IMR-90 (cell line): ENCODE measurements around the gene MKX. TPM values are rescaled to one million over a fixed set of nuclear protein-coding genes. Genes with fewer than 3 reads are reported as not detected.

Experiments used
- ATAC-seq: fragments of 200-7000 bp; cut with Tn5 transposase; 2 replicates; pipeline ENCODE4 v1.9.1; 2020; ENCODE audit warnings: low read depth, mild to moderate bottlenecking, moderate library complexity
- BruUV-seq: library from RNA; stranded (reverse); fragments of 400-500 nt; replicated peaks from 2 replicates; lab custom pipeline; 2021; lab: Mats Ljungman, UMichigan
- CTCF ChIA-PET: fragments of 300-600 bp; formaldehyde crosslinking; extraction: SDS; loops from one replicate; lab custom pipeline; 2021; ENCODE audit warnings: antibody characterized with exemption; lab: Yijun Ruan, JAX
- POLR2A ChIA-PET: fragments of 300-600 bp; sonication (Branson Sonifier 250); formaldehyde crosslinking; loops from one replicate; lab custom pipeline; 2022; ENCODE audit warnings: antibody characterized with exemption; ENCODE audit not compliant: unreplicated experiment; lab: Charles Lee
- DNase-seq: peaks from one replicate; pipeline ENCODE4 v3.0.0; 2013
- H2AFZ ChIP-seq: replicated peaks from 2 replicates; pipeline ENCODE3; 2013; ENCODE audit warnings: low read length, mild to moderate bottlenecking; ENCODE audit not compliant: poor library complexity
- H2AK5ac ChIP-seq: 2 replicates; pipeline ENCODE4 v1.6.1; 2013; ENCODE audit warnings: low read depth, low read length, inconsistent platforms
- H2AK9ac ChIP-seq: replicated peaks from 2 replicates; pipeline ENCODE3; 2013; ENCODE audit warnings: mild to moderate bottlenecking, low read depth, low read length, moderate library complexity; ENCODE audit not compliant: poor library complexity
- H2BK120ac ChIP-seq: 2 replicates; pipeline ENCODE4 v1.6.1; 2013; ENCODE audit warnings: low read depth, low read length, inconsistent platforms
- H2BK15ac ChIP-seq: 3 replicates; pipeline ENCODE4 v1.6.1; 2013; ENCODE audit warnings: low read depth, low read length, inconsistent platforms
- H2BK20ac ChIP-seq: 2 replicates; pipeline ENCODE4 v1.6.1; 2013; ENCODE audit warnings: low read depth, mild to moderate bottlenecking, inconsistent platforms, low read length, moderate library complexity
- H2BK5ac ChIP-seq: 2 replicates; pipeline ENCODE4 v1.6.1; 2013; ENCODE audit warnings: mild to moderate bottlenecking, low read depth, low read length, inconsistent platforms; ENCODE audit not compliant: poor library complexity, severe bottlenecking
- H3K14ac ChIP-seq: replicated peaks from 2 replicates; pipeline ENCODE4 v1.6.1; 2013; ENCODE audit warnings: low read depth, low read length, inconsistent platforms
- H3K18ac ChIP-seq: 2 replicates; pipeline ENCODE4 v1.6.1; 2013; ENCODE audit warnings: low read depth, low read length, control low read depth
- H3K23ac ChIP-seq: 2 replicates; pipeline ENCODE4 v1.6.1; 2013; ENCODE audit warnings: low read depth, low read length, inconsistent platforms
- H3K27ac ChIP-seq: 2 replicates; pipeline ENCODE4 v1.5.1; 2013; ENCODE audit warnings: mild to moderate bottlenecking, control low read depth, low read length; ENCODE audit not compliant: insufficient read depth
- H3K27me3 ChIP-seq: 2 replicates; pipeline ENCODE4 v1.6.1; 2013; ENCODE audit warnings: low read length; ENCODE audit not compliant: control insufficient read depth, insufficient read depth
- H3K36me3 ChIP-seq: 2 replicates; pipeline ENCODE4 v1.6.1; 2013; ENCODE audit warnings: low read length, mixed read lengths; ENCODE audit not compliant: control insufficient read depth, insufficient read depth
- H3K4ac ChIP-seq: 2 replicates; pipeline ENCODE4 v1.6.1; 2013; ENCODE audit warnings: low read depth, low read length, inconsistent platforms
- H3K4me1 ChIP-seq: 2 replicates; pipeline ENCODE4 v1.6.1; 2013; ENCODE audit warnings: low read length, mixed read lengths; ENCODE audit not compliant: control insufficient read depth, insufficient read depth
- H3K4me2 ChIP-seq: 2 replicates; pipeline ENCODE4 v1.6.1; 2013; ENCODE audit warnings: low read depth, mild to moderate bottlenecking, control low read depth, low read length, moderate library complexity
- H3K4me3 ChIP-seq: 2 replicates; pipeline ENCODE4 v1.5.1; 2013; ENCODE audit warnings: low read depth, mild to moderate bottlenecking, control low read depth, low read length, moderate library complexity; ENCODE audit not compliant: insufficient read depth
- H3K56ac ChIP-seq: 2 replicates; pipeline ENCODE4 v1.6.1; 2013; ENCODE audit warnings: low read length, inconsistent platforms; ENCODE audit not compliant: insufficient read depth; ENCODE audit errors: extremely low read depth
- H3K79me1 ChIP-seq, 2 experiments: 2 replicates each; pipeline ENCODE4 v1.6.1; 2013; ENCODE audit warnings: low read length in 2 of 2, inconsistent platforms in 1 of 2, low read depth in 1 of 2
- H3K9ac ChIP-seq: 2 replicates; pipeline ENCODE4 v1.6.1; 2013; ENCODE audit warnings: low read depth, low read length, control low read depth
- H3K9me1 ChIP-seq: 2 replicates; pipeline ENCODE4 v1.6.1; 2013; ENCODE audit warnings: low read length, inconsistent platforms; ENCODE audit not compliant: insufficient read depth
- H3K9me3 ChIP-seq: 2 replicates; pipeline ENCODE4 v1.6.1; 2013; ENCODE audit warnings: low read length; ENCODE audit not compliant: control insufficient read depth, insufficient read depth
- H4K20me1 ChIP-seq: 2 replicates; pipeline ENCODE4 v1.6.1; 2013; ENCODE audit warnings: low read length, inconsistent platforms; ENCODE audit not compliant: insufficient read depth
- H4K5ac ChIP-seq: 2 replicates; pipeline ENCODE4 v1.6.1; 2013; ENCODE audit warnings: mild to moderate bottlenecking, low read depth, low read length, control low read depth
- H4K8ac ChIP-seq, 2 experiments: 2 replicates each; pipeline ENCODE4 v1.6.1; 2013; ENCODE audit warnings: low read depth in 2 of 2, low read length in 2 of 2, control low read depth in 1 of 2, inconsistent platforms in 1 of 2
- H4K91ac ChIP-seq: 2 replicates; pipeline ENCODE4 v1.6.1; 2013; ENCODE audit warnings: low read depth, low read length, inconsistent platforms; ENCODE audit not compliant: insufficient read depth
- CEBPB ChIP-seq: IDR thresholded peaks from 2 replicates; pipeline ENCODE4 v1.6.1; 2012; ENCODE audit warnings: low read depth, low read length, improper control_type of control experiment
- CHD1 ChIP-seq: IDR thresholded peaks from 2 replicates; pipeline ENCODE4 v1.6.1; 2012; ENCODE audit warnings: low read depth, low read length, improper control_type of control experiment
- CTCF ChIP-seq: conservative IDR thresholded peaks from 2 replicates; pipeline ENCODE4 v1.5.1; 2012; ENCODE audit warnings: mild to moderate bottlenecking, low read depth, low read length, improper control_type of control experiment
- ELK1 ChIP-seq: fragments of 150-350 bp; IDR thresholded peaks from 2 replicates; pipeline ENCODE4 v1.6.1; 2016; ENCODE audit warnings: low read depth, mild to moderate bottlenecking, low read length, moderate library complexity, borderline replicate concordance
- FOS ChIP-seq: fragments of 150-350 bp; IDR thresholded peaks from 2 replicates; pipeline ENCODE4 v1.6.1; 2016; ENCODE audit warnings: low read depth, low read length
- POLR2A ChIP-seq: IDR thresholded peaks from 2 replicates; pipeline ENCODE4 v1.6.1; 2012; ENCODE audit warnings: mild to moderate bottlenecking, low read depth, low read length
- RAD21 ChIP-seq: IDR thresholded peaks from 2 replicates; pipeline ENCODE4 v1.6.1; 2012; ENCODE audit warnings: low read length, improper control_type of control experiment
- RCOR1 ChIP-seq: IDR thresholded peaks from 2 replicates; pipeline ENCODE4 v1.6.1; 2012; ENCODE audit warnings: mild to moderate bottlenecking, low read length, improper control_type of control experiment; ENCODE audit not compliant: insufficient replicate concordance
- SMC3 ChIP-seq: fragments of 150-350 bp; IDR thresholded peaks from 2 replicates; pipeline ENCODE4 v1.6.1; 2016; ENCODE audit warnings: low read depth, mild to moderate bottlenecking, antibody characterized with exemption, low read length, moderate library complexity
- WGBS, 2 experiments: methylation state at CpG; one replicate each; pipeline versions ENCODE4 v1.1.5 to v1.1.7; 2013; ENCODE audit warnings: missing lambda C conversion rate in 2 of 2; ENCODE audit not compliant: insufficient read length in 1 of 2; ENCODE audit errors: extremely low coverage in 2 of 2; 5-methylcytosine and 5-hydroxymethylcytosine counted together
- dilution Hi-C: fragments of 300-500 bp; cut with HindIII; formaldehyde crosslinking; loops from one replicate; pipeline ENCODE4 v1.14.3; 2018; ENCODE audit warnings: low sequenced_read_pairs; ENCODE audit not compliant: unreplicated experiment
- in situ Hi-C: fragments of 300-500 bp; cut with MboI; formaldehyde crosslinking; loops from 3 replicates; pipeline ENCODE4 v1.14.3; 2019; ENCODE audit warnings: low sequenced_read_pairs, inconsistent platforms, mixed read lengths
- intact Hi-C: fragments of 100-400 bp; cut with micrococcal nuclease; formaldehyde crosslinking; loops from 2 replicates; pipeline ENCODE4 v1.10.0; 2022
- polyA plus RNA-seq, 3 experiments: library from polyadenylated mRNA; depleted of rRNA; stranded (reverse); fragments of >200 nt; gene quantifications; 2 replicates each; pipeline ENCODE4 v1.2.3, GENCODE V29; 2012; ENCODE audit warnings: low replicate concordance in 1 of 3
- total RNA-seq: library from RNA; depleted of rRNA; stranded (reverse); fragments of >200 nt; gene quantifications from 2 replicates; pipeline ENCODE4 v1.2.3, GENCODE V29; 2012

MKX gene
- total and polyA plus RNA-seq, 2 of the 4 experiments (the other 2 are of a cell fraction): 0.10 to 0.36 TPM

- no peak for TF ChIP-seq FOS
- peak; percentile 89 for TF ChIP-seq CTCF
- no peak for TF ChIP-seq RCOR1
- peak; percentile 61 for TF ChIP-seq POLR2A
- peak; percentile 78 for TF ChIP-seq SMC3
- peak; percentile 83 for TF ChIP-seq CEBPB
- TF ChIP-seq RAD21: peak; percentile 83
- no peak for TF ChIP-seq CHD1
- TF ChIP-seq ELK1: no peak
Measured at GRCh38 chr10:27742195-27743011, 3.2 kb downstream of the MKX start.

More at GRCh38 chr10:27742195-27743011, 3.2 kb downstream of the MKX start:
- H3K27me3 ChIP-seq: peaks cover 46% of the 10 kb centered on the region
- peak overlapping the region; percentile 38 for H3K9ac ChIP-seq
- H3K56ac ChIP-seq: no peak overlapping the region; the same call in 1 of the 2 replicates
- in situ Hi-C loops (loop anchor here (25.0 kb wide), 2 partner anchors 445 to 645 kb away; no protein-coding TSS in a partner anchor), intact Hi-C loops (loop anchor here (1.0 to 2.0 kb wide), 5 partner anchors 184 to 640 kb away; no protein-coding TSS in a partner anchor), dilution Hi-C loops (no loop called here)
- WGBS, 2 experiments: 0% methylated on average over 31 of the region's 75 CpGs; no CpG with 5 or more reads in 1 of the 2 experiments
- H3K14ac ChIP-seq: no peak overlapping the region; the same call in 1 of the 2 replicates
- no peak overlapping the region; the same call in 1 of the 2 replicates for H3K18ac ChIP-seq
- ChIA-PET CTCF (interaction anchor here (0.6 to 1.8 kb wide), 7 partner anchors 17 to 505 kb away, joined by 3 to 9 read pairs (median 4); no protein-coding TSS in a partner anchor), POLR2A (no interaction called here)
- peak overlapping the region; percentile 48 to 90; a peak in 2 of 4 replicates for H4K8ac ChIP-seq
- peak overlapping the region; percentile 33 for H3K4me3 ChIP-seq
- H4K20me1 ChIP-seq: no peaks in the 10 kb centered on the region; the same call in 1 of the 2 replicates
- peak overlapping the region; percentile 11 for H2AK9ac ChIP-seq
- H3K27ac ChIP-seq: peak overlapping the region; percentile 38
- H2BK20ac ChIP-seq: no peak overlapping the region
- peak overlapping the region; percentile 86; the same call in 1 of the 3 replicates for H2BK15ac ChIP-seq
- peak; percentile 85 for ATAC-seq
- H4K5ac ChIP-seq: no peak overlapping the region; the same call in 1 of the 2 replicates
- H3K9me1 ChIP-seq: no peaks in the 10 kb centered on the region
- peak overlapping the region; percentile 51; the same call in 1 of the 2 replicates for H3K4me2 ChIP-seq
- peak overlapping the region; percentile 83 for H2BK120ac ChIP-seq
- peak; percentile 85 for DNase-seq
- peak overlapping the region; percentile 77 for H3K4ac ChIP-seq
- H3K23ac ChIP-seq: no peak overlapping the region
- peak overlapping the region; percentile 7 for H2BK5ac ChIP-seq
- H4K91ac ChIP-seq: peak overlapping the region; percentile 66
- peak overlapping the region; percentile 90 for H2AFZ ChIP-seq
- peaks cover 3% of the 10 kb centered on the region; the same call in 1 of the 2 replicates for H3K4me1 ChIP-seq
- no peak overlapping the region; the same call in 1 of the 2 replicates for H2AK5ac ChIP-seq
- no peaks in the 10 kb centered on the region for H3K79me1 ChIP-seq
- H3K36me3 ChIP-seq: no peaks in the 10 kb centered on the region
- no TSS peak for BruUV-seq
- no peaks in the 10 kb centered on the region; the same call in 1 of the 2 replicates for H3K9me3 ChIP-seq
